ENCODE measurements around the gene ARHGAP4.

DNA sequence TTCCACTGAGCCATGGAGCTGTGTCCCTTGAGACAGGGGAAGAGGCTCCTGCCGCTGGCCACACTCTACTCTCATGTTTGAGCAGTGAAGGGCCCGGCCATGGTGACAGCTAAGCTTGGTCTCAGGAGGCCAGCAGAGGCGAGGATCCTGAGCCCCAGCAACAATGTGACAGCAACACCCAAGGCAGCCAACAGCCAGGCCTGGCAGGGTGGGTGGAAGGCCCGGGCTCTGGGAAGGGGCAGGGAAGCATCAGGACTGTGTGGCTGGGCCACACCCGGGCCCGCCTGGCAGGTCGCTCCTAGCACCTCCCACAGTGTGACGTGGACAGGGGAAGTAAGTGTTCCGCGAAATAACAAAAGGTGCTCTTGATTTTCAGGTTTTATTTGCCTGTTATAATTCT is 64.9 kb downstream of the ARHGAP4 start:
- TF ChIP-seq, protein P1, sequence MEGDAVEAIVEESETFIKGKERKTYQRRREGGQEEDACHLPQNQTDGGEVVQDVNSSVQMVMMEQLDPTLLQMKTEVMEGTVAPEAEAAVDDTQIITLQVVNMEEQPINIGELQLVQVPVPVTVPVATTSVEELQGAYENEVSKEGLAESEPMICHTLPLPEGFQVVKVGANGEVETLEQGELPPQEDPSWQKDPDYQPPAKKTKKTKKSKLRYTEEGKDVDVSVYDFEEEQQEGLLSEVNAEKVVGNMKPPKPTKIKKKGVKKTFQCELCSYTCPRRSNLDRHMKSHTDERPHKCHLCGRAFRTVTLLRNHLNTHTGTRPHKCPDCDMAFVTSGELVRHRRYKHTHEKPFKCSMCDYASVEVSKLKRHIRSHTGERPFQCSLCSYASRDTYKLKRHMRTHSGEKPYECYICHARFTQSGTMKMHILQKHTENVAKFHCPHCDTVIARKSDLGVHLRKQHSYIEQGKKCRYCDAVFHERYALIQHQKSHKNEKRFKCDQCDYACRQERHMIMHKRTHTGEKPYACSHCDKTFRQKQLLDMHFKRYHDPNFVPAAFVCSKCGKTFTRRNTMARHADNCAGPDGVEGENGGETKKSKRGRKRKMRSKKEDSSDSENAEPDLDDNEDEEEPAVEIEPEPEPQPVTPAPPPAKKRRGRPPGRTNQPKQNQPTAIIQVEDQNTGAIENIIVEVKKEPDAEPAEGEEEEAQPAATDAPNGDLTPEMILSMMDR (conservative IDR thresholded peaks at IDR 0.05; ENCODE audit: low read depth, low read length) = no peak
- no peak for TF ChIP-seq POLR2A (IDR thresholded peaks at IDR 0.05; ENCODE audit: low read depth, low read length)
- TF ChIP-seq RAD21 (IDR thresholded peaks at IDR 0.05; ENCODE audit: low read length) = no peak
- TF ChIP-seq, protein P2, sequence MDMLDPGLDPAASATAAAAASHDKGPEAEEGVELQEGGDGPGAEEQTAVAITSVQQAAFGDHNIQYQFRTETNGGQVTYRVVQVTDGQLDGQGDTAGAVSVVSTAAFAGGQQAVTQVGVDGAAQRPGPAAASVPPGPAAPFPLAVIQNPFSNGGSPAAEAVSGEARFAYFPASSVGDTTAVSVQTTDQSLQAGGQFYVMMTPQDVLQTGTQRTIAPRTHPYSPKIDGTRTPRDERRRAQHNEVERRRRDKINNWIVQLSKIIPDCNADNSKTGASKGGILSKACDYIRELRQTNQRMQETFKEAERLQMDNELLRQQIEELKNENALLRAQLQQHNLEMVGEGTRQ (IDR thresholded peaks at IDR 0.05; ENCODE audit: low read depth, low read length) = no peak

Measured in IMR-90 (cell line).